HEK293T (cell line): ENCODE data around the gene GAK.

Experiments used
- BHLHE40 ChIP-seq: fragments of 450-650 bp; IDR thresholded peaks from 2 replicates; pipeline ENCODE4 v1.6.1; 2016; ENCODE audit warnings: mild to moderate bottlenecking, moderate library complexity, borderline replicate concordance
- CTBP1 ChIP-seq: fragments of 450-650 bp; IDR thresholded peaks from 2 replicates; pipeline ENCODE4 v1.6.1; 2016; ENCODE audit warnings: borderline replicate concordance
- ELF4 ChIP-seq: fragments of 450-650 bp; IDR thresholded peaks from 2 replicates; pipeline ENCODE4 v1.6.1; 2017; ENCODE audit warnings: antibody characterized with exemption
- FOXA1 ChIP-seq: fragments of 450-650 bp; IDR thresholded peaks from 2 replicates; pipeline ENCODE4 v1.6.1; 2016; ENCODE audit warnings: mild to moderate bottlenecking
- FOXK2 ChIP-seq: fragments of 450-650 bp; IDR thresholded peaks from 2 replicates; pipeline ENCODE4 v1.6.1; 2016; ENCODE audit warnings: mild to moderate bottlenecking
- FOXM1 ChIP-seq: fragments of 450-650 bp; IDR thresholded peaks from 2 replicates; pipeline ENCODE4 v1.6.1; 2017; ENCODE audit warnings: mild to moderate bottlenecking, borderline replicate concordance
- HDGF ChIP-seq: fragments of 450-650 bp; IDR thresholded peaks from 2 replicates; pipeline ENCODE4 v1.6.1; 2017; ENCODE audit warnings: antibody characterized with exemption, borderline replicate concordance
- L3MBTL2 ChIP-seq: fragments of 450-650 bp; conservative IDR thresholded peaks from 2 replicates; pipeline ENCODE4 v1.6.1; 2016; ENCODE audit warnings: mild to moderate bottlenecking
- LEF1 ChIP-seq: fragments of 450-650 bp; IDR thresholded peaks from 2 replicates; pipeline ENCODE4 v1.6.1; 2017; ENCODE audit warnings: mild to moderate bottlenecking, borderline replicate concordance
- NFRKB ChIP-seq: fragments of 450-650 bp; IDR thresholded peaks from 2 replicates; pipeline ENCODE4 v1.6.1; 2016; ENCODE audit warnings: mild to moderate bottlenecking, moderate library complexity
- SUZ12 ChIP-seq: fragments of 450-650 bp; IDR thresholded peaks from 2 replicates; pipeline ENCODE4 v1.6.1; 2016; ENCODE audit warnings: mild to moderate bottlenecking
- TARDBP ChIP-seq: fragments of 450-650 bp; IDR thresholded peaks from 2 replicates; pipeline ENCODE4 v1.6.1; 2016
- ZNF384 ChIP-seq: fragments of 450-650 bp; IDR thresholded peaks from 2 replicates; pipeline ENCODE4 v1.6.1; 2016
- TF ChIP-seq, protein P1 (sequence below): fragments of 450-650 bp; IDR thresholded peaks from 2 replicates; pipeline ENCODE4 v1.6.1; 2016

DNA sequence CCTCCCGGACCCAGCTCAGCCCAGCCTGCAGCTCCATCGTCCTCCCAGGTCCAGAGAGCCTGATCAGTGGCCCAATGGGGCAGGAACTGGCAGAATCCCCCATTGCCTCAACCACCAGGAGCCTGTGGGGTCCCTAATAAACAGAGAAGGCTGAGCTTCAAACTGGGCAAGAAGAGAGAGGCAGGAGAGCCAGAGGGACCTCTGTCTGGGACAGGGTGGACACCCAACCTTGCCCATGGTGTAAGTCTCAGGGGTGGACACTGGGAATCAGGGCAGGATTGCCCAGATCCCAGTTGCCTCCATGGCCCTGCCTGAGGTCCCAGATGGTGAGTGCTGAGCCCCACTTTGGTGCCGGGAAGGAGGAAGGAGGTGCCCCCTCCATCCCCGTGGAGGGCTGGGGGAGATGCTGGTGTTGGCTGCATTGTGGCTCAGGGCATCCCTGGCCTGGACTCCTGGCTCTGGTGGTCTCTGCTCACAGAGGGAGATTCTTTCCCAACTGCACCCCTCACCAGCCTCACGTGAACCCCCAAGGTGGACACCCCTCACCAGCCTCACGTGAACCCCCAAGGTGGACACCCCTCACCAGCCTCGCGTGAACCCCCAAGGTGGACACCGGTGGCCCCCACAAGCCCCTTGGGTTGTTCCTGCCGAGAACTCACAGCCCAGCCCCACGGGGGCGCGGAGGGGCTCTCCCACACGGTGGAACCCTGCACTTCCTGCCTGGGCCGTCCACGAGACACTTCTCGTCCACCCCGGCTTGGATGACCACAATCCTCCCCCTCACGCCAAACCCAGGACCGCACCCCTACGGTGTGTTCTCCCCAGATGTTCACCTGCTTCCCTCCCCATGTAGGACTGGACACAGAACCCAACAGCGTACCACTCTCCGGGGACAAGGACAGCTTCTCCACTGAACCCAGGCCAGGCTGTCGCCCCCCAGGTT, 111.6 kb downstream of the GAK start:
- TF ChIP-seq LEF1 = no peak
- no peak for TF ChIP-seq SUZ12
- no peak for TF ChIP-seq ZNF384
- no peak for TF ChIP-seq FOXA1
- TF ChIP-seq BHLHE40 = no peak
- no peak for TF ChIP-seq FOXM1
- TF ChIP-seq TARDBP = no peak
- no peak for TF ChIP-seq FOXK2
- TF ChIP-seq NFRKB = no peak
- no peak for TF ChIP-seq ELF4
- TF ChIP-seq L3MBTL2 = no peak
- no peak for TF ChIP-seq HDGF
- TF ChIP-seq CTBP1 = no peak
- TF ChIP-seq, protein P1, sequence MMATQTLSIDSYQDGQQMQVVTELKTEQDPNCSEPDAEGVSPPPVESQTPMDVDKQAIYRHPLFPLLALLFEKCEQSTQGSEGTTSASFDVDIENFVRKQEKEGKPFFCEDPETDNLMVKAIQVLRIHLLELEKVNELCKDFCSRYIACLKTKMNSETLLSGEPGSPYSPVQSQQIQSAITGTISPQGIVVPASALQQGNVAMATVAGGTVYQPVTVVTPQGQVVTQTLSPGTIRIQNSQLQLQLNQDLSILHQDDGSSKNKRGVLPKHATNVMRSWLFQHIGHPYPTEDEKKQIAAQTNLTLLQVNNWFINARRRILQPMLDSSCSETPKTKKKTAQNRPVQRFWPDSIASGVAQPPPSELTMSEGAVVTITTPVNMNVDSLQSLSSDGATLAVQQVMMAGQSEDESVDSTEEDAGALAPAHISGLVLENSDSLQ = no peak
